GM13977 (cell line): ENCODE results near the gene TREX2.

Experiments used
- DNase-seq: peaks from one replicate; pipeline ENCODE4 v3.0.0; 2012; ENCODE audit warnings: low spot score
- in situ Hi-C: fragments of 300-500 bp; cut with MboI; formaldehyde crosslinking; loops from one replicate; pipeline ENCODE4 v1.12.0; 2022; ENCODE audit warnings: low sequenced_read_pairs, low pct_unique_long_range_greater_than_20kb, mixed read lengths, inconsistent platforms; ENCODE audit not compliant: unreplicated experiment
- TF ChIP-seq, protein P1 (sequence below): IDR thresholded peaks from 2 replicates; pipeline ENCODE4 v1.5.1; 2012; ENCODE audit warnings: mild to moderate bottlenecking, control low read depth; ENCODE audit not compliant: insufficient read depth; ENCODE audit errors: extremely low read depth, missing control alignments

The TREX2 gene

DNA sequence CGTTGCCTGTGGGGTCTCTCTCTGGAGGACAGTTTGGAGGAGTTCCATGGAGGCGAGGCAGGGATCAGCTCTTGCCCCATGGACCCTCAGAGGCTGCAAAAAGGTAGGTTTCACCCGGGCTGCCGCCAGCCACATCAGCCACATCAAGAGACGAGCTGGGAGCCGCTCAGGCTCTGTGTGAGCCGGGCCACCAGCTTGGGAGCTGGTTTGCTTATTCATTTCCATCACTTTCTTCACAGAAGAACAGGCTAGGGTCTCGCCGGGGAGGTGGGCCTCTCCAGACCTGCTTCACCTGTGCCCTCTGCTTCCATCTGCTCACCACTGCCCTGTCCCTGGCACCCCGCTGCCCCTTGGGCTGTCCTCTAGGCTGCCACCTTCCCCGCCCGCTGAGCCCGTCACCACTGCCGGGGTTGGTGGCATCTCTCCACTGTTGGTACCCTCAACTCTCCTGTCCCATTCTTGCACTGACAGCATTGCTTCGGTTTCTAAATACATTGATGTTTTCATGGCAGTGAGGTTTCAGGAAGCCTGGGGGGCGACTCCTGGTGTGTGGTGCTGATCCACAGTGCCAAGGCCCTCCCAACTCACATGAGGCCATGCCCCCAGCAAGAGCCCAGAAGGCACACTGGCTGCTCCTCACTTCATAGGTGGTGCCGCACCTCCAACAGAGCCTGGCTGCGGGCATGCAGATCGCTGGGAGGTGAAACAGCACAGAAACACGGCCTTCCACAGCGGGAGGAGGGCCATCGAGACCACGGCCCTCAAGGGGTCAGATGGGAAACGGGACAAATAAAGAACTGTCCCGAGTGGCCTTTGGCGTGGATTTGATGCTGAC, 4.5 kb upstream of the TREX2 start:
- TF ChIP-seq, protein P1, sequence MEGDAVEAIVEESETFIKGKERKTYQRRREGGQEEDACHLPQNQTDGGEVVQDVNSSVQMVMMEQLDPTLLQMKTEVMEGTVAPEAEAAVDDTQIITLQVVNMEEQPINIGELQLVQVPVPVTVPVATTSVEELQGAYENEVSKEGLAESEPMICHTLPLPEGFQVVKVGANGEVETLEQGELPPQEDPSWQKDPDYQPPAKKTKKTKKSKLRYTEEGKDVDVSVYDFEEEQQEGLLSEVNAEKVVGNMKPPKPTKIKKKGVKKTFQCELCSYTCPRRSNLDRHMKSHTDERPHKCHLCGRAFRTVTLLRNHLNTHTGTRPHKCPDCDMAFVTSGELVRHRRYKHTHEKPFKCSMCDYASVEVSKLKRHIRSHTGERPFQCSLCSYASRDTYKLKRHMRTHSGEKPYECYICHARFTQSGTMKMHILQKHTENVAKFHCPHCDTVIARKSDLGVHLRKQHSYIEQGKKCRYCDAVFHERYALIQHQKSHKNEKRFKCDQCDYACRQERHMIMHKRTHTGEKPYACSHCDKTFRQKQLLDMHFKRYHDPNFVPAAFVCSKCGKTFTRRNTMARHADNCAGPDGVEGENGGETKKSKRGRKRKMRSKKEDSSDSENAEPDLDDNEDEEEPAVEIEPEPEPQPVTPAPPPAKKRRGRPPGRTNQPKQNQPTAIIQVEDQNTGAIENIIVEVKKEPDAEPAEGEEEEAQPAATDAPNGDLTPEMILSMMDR, result no peak
- in situ Hi-C loops, result no loop called here
- no peak for DNase-seq

DNA sequence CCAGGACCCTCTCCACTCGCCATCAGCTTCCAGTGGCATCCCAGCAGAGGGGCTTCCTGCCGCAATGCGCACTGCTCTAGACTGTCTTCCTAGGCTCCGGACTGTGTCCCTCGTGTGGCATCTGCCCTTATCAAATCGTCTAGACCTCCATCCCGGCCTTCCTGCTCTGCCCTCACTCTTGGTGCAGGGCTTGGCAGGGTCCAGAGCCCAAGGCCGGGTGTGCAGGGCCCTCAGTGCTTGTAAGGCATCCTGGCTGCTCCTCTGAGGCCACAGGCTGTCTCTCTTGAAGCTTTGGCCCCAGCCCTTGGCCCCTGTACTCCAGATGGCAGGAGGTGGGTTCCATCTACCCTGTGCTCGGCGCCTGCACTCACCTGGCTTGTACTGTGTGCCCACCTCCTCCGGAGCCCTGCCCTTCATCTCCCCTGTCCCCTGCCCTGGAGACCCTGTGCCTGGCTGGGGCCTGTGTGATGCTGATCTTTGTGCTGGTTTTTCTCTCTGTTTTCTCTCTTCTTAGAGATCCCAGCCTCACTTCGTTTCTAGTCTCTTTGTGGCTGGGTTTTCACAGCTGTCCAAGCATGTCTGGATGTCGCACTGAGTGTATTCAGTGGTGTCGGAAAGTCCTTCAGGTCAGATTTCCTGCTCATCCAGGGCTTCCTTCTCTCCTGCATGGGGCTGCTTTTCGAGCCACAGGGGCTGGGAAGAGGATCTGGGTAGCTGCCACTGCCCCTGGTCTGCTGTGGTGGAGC, 3.7 kb upstream of the TREX2 start:
- in situ Hi-C loops, result no loop called here
- no peak for DNase-seq
- TF ChIP-seq, protein P1, result no peak

DNA sequence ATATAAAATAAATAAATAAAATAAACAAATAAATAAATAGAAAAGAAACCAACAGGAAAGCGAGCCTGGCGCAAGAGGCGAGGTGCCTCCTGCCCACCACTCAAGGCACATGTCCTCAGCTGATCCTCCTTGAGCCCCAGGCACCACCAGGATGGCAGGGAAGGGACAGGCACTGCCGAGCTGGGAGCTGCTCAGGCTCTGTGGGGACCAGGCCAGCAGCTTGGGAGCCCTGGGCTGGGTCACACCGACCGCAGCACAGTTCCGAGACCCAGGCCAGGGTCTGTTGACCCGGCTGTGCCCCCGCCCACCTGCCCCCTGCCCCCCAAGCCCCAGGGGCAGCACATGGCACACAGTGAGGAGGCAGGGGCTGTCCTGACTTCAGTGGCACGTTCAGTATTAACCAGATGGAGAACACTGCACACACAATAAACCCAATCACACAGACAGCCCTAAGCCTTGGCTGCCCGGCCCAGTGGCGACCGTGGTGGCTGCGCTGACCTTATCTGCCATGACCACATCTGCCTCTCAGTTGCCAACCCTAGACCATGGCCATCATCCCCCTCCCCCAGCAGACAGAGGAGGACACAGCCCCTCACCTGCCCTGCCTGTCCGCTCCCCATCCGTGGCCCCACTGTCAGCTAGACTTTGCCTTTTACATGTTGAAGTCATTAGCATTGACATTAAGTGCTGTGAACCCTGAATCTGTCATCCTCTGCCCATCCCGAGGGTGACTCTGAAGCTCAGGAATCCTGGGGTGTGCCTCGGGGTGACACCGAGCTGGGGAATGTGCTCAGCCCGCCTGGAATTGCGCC, 2.9 kb upstream of the TREX2 start:
- in situ Hi-C loops, result no loop called here
- TF ChIP-seq, protein P1, result no peak
- no peak for DNase-seq

- in situ Hi-C loops, result no loop called here
- TF ChIP-seq, protein P1, result no peak
Measured at GRCh38 chrX:153447581-153447960, 1.7 kb upstream of the TREX2 start.

GRCh38 chrX:153446950-153447580, 1.2 kb upstream of the TREX2 start:
- DNase-seq, result no peak
- in situ Hi-C loops, result no loop called here
- TF ChIP-seq, protein P1, result no peak

More at GRCh38 chrX:153447581-153447960, 1.7 kb upstream of the TREX2 start:
- no peak for DNase-seq

GRCh38 chrX:153446636-153446936, 730 bp upstream of the TREX2 start:
- TF ChIP-seq, protein P1, result no peak
- in situ Hi-C loops, result no loop called here
- no peak for DNase-seq
